OCI-LY1 (cell line): ENCODE measurements around the gene EFCC1.
"Not testable (repeated sequence)": the region's sequence is repeated elsewhere in the genome, so short reads cannot be mapped to it uniquely, and the experiment has no call there.

ENCODE experiments used
- H2AFZ ChIP-seq: fragments of 200-600 bp; sonication (generic), shearing (Covaris generic); 2 replicates; pipeline ENCODE4 v1.6.0; 2014; ENCODE audit warnings: antibody characterized with exemption, mild to moderate bottlenecking, low read length
- H3F3A ChIP-seq: fragments of 200-600 bp; sonication (generic), shearing (Covaris generic); 2 replicates; pipeline ENCODE4 v1.6.0; 2014; ENCODE audit warnings: mild to moderate bottlenecking, antibody characterized with exemption, low read length, moderate library complexity; ENCODE audit not compliant: insufficient read depth
- H3K27ac ChIP-seq: fragments of 200-600 bp; sonication (generic); 2 replicates; pipeline ENCODE4 v1.5.1; 2014; ENCODE audit warnings: low read length, mixed run types, mild to moderate bottlenecking, low read depth; ENCODE audit not compliant: poor library complexity, severe bottlenecking
- H3K27me3 ChIP-seq: fragments of 200-600 bp; sonication (generic); 2 replicates; pipeline ENCODE4 v1.6.0; 2014; ENCODE audit warnings: antibody characterized with exemption, mild to moderate bottlenecking, low read length, moderate library complexity; ENCODE audit not compliant: insufficient read depth
- H3K36me3 ChIP-seq: fragments of 200-600 bp; sonication (generic); 2 replicates; pipeline ENCODE4 v1.6.1; 2014; ENCODE audit warnings: mild to moderate bottlenecking, antibody characterized with exemption, low read length, moderate library complexity, mixed read lengths; ENCODE audit not compliant: insufficient read depth
- H3K4me1 ChIP-seq: fragments of 200-600 bp; sonication (generic); 2 replicates; pipeline ENCODE4 v1.5.1; 2014; ENCODE audit warnings: mild to moderate bottlenecking, low read length, moderate library complexity; ENCODE audit not compliant: insufficient read depth, severe bottlenecking
- H3K4me2 ChIP-seq: fragments of 200-600 bp; sonication (generic), shearing (Covaris generic); 2 replicates; pipeline ENCODE4 v1.6.1; 2014; ENCODE audit warnings: low read length
- H3K4me3 ChIP-seq: fragments of 200-600 bp; sonication (generic); 2 replicates; pipeline ENCODE4 v1.5.1; 2014; ENCODE audit warnings: low read length, low read depth, mild to moderate bottlenecking, mixed read lengths; ENCODE audit not compliant: poor library complexity, severe bottlenecking
- H3K79me2 ChIP-seq: fragments of 200-600 bp; shearing (Covaris generic); 2 replicates; pipeline ENCODE4 v1.6.1; 2016; ENCODE audit warnings: mixed run types, low read length, mixed read lengths; ENCODE audit not compliant: insufficient read depth
- H3K9ac ChIP-seq: fragments of 200-600 bp; sonication (generic), shearing (Covaris generic); 2 replicates; pipeline ENCODE4 v1.6.1; 2014; ENCODE audit warnings: mild to moderate bottlenecking, low read length, mixed read lengths
- H3K9me2 ChIP-seq: fragments of 200-600 bp; sonication (generic), shearing (Covaris generic); 2 replicates; pipeline ENCODE4 v1.6.1; 2014; ENCODE audit warnings: low read depth, mild to moderate bottlenecking, low read length, mixed read lengths
- H3K9me3 ChIP-seq: fragments of 200-600 bp; shearing (Covaris generic); 2 replicates; pipeline ENCODE4 v1.6.1; 2014; ENCODE audit warnings: low read length, mixed read lengths
- H4K20me1 ChIP-seq: fragments of 200-600 bp; sonication (generic), shearing (Covaris generic); 2 replicates; pipeline ENCODE4 v1.6.0; 2016; ENCODE audit warnings: mild to moderate bottlenecking, low read length; ENCODE audit not compliant: insufficient read depth
- CTCF ChIP-seq: fragments of 200-600 bp; sonication (generic), shearing (Covaris generic); IDR thresholded peaks from 2 replicates; pipeline ENCODE4 v1.5.1; 2017; ENCODE audit warnings: mild to moderate bottlenecking, antibody characterized with exemption, low read length, moderate library complexity, mixed read lengths
- EZH2 ChIP-seq: fragments of 200-600 bp; sonication (generic), shearing (Covaris generic); IDR thresholded peaks from 2 replicates; pipeline ENCODE4 v1.8.0; 2017; ENCODE audit warnings: borderline replicate concordance, mixed run types, mild to moderate bottlenecking, antibody characterized with exemption, low read length, moderate library complexity, mixed read lengths

EFCC1 gene

GRCh38 chr3:129085165-129085715 lies 84.1 kb downstream of the EFCC1 start:
- TF ChIP-seq EZH2 (no peak), CTCF (no peak)
- Histone ChIP-seq H4K20me1 (no peaks in the 10 kb centered on the region), H3K79me2 (no peaks in the 10 kb centered on the region), H3K36me3 (no peaks in the 10 kb centered on the region), H3K9ac (no peak overlapping the region), H3K9me3 (no peaks in the 10 kb centered on the region), H3K9me2 (no peaks in the 10 kb centered on the region), H3K27ac (no peak overlapping the region), H3K27me3 (no peaks in the 10 kb centered on the region), H3K4me3 (no peak overlapping the region), H3K4me1 (no peaks in the 10 kb centered on the region), H3K4me2 (no peak overlapping the region), H3F3A (no peaks in the 10 kb centered on the region), H2AFZ (no peak overlapping the region)

GRCh38 chr3:129085818-129086217 lies 84.7 kb downstream of the EFCC1 start:
- no peak overlapping the region for H3K4me2 ChIP-seq
- no peaks in the 10 kb centered on the region for H3K9me2 ChIP-seq
- no peak overlapping the region for H3K4me3 ChIP-seq
- no peaks in the 10 kb centered on the region for H3K9me3 ChIP-seq
- no peaks in the 10 kb centered on the region for H3K79me2 ChIP-seq
- H3K27ac ChIP-seq = no peak overlapping the region
- H4K20me1 ChIP-seq = no peaks in the 10 kb centered on the region
- no peaks in the 10 kb centered on the region for H3K27me3 ChIP-seq
- no peak overlapping the region for H3K9ac ChIP-seq
- no peaks in the 10 kb centered on the region for H3K36me3 ChIP-seq
- TF ChIP-seq EZH2 (no peak), CTCF (no peak)
- no peak overlapping the region for H2AFZ ChIP-seq
- no peaks in the 10 kb centered on the region for H3F3A ChIP-seq
- H3K4me1 ChIP-seq = no peaks in the 10 kb centered on the region

- Histone ChIP-seq H3K9me2 (no peaks in the 10 kb centered on the region), H3K9ac (no peak overlapping the region), H3F3A (no peaks in the 10 kb centered on the region), H3K9me3 (no peaks in the 10 kb centered on the region), H3K4me3 (no peak overlapping the region), H3K4me2 (no peak overlapping the region), H2AFZ (no peak overlapping the region), H3K27ac (no peak overlapping the region), H3K36me3 (peaks cover 9% of the 10 kb centered on the region; the same call in 1 of the 2 replicates), H3K4me1 (no peaks in the 10 kb centered on the region), H3K79me2 (no peaks in the 10 kb centered on the region), H3K27me3 (no peaks in the 10 kb centered on the region), H4K20me1 (no peaks in the 10 kb centered on the region)
- TF ChIP-seq CTCF = no peak
- TF ChIP-seq EZH2 = no peak
Observed at GRCh38 chr3:129087138-129087702, 86.1 kb downstream of the EFCC1 start.

GRCh38 chr3:129087904-129088303 lies 86.8 kb downstream of the EFCC1 start:
- H3F3A ChIP-seq, H3K4me2 ChIP-seq: not testable (repeated sequence)
- peaks cover 10% of the 10 kb centered on the region; the same call in 1 of the 2 replicates for H3K36me3 ChIP-seq

GRCh38 chr3:129088312-129088711 lies 87.2 kb downstream of the EFCC1 start:
- not testable (repeated sequence) for H3K79me2 ChIP-seq, H4K20me1 ChIP-seq, H3K9me2 ChIP-seq, H3K27ac ChIP-seq, H3K4me2 ChIP-seq, H3K4me1 ChIP-seq, H3K4me3 ChIP-seq, H3K27me3 ChIP-seq, H3K9ac ChIP-seq, H3K9me3 ChIP-seq, H3F3A ChIP-seq, H2AFZ ChIP-seq
- H3K36me3 ChIP-seq = peaks cover 11% of the 10 kb centered on the region; the same call in 1 of the 2 replicates

More at GRCh38 chr3:129087904-129088303, 86.8 kb downstream of the EFCC1 start:
- H3K9me2 ChIP-seq, H2AFZ ChIP-seq, H4K20me1 ChIP-seq, H3K27me3 ChIP-seq, H3K9ac ChIP-seq, H3K4me1 ChIP-seq, H3K4me3 ChIP-seq, H3K27ac ChIP-seq, H3K79me2 ChIP-seq, H3K9me3 ChIP-seq: not testable (repeated sequence)
